Fibroblast of skin of right quadriceps (primary cell): ENCODE data around the gene LPCAT1.
A peak's percentile ranks its signal among the peaks of the same experiment; 100 is the strongest.
"Not testable (repeated sequence)": the region's sequence is repeated elsewhere in the genome, so short reads cannot be mapped to it uniquely, and the experiment has no call there.

Source experiments
- DNase-seq: peaks from one replicate; pipeline ENCODE4 v3.0.0-alpha.2; 2013

LPCAT1 gene

DNA sequence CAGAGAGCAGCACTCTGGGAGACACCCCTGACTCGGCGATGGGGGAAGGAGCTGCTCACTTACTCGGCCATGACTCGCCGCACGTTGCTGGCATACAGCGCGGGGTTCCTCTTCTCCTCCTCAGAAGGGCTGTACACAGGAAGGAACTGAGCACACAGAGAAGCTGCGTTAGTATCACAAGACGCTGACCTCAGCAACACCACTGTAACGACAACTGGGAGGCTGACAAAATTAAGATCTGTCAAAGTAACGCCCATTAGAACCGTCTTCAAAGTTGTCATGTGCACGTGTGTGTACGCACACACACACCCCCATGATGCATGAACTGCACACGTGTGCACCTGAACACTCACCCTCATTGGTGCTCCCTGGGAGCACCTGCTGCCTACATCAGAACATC, 46.4 kb downstream of the LPCAT1 start:
- peak; percentile 36 for DNase-seq

GRCh38 chr5:1476967-1477310, 46.8 kb downstream of the LPCAT1 start:
- DNase-seq, result no peak

- DNase-seq, result no peak
These were observed 47.4 kb downstream of the LPCAT1 start for GRCh38 chr5:1476181-1476966.

DNA sequence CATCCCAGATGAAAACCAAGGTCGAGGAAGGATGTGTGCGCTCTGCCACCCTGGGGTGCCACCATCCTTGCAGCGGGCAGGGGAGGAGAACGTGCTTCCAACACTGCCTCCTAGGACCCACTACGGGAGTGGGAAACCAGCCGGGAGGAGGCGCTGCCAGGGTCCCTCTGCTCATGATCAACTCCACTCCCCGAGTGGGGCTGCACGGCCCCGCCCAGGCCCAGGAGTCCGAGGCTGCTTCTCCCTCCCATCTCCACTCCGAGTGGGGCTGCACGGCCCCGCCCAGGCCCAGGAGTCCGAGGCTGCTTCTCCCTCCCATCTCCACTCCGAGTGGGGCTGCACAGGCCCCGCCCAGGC, 48.2 kb downstream of the LPCAT1 start:
- DNase-seq, result not testable (repeated sequence)

- no peak for DNase-seq
These were observed 48.8 kb downstream of the LPCAT1 start for GRCh38 chr5:1474866-1475543.

GRCh38 chr5:1474183-1474839, 49.4 kb downstream of the LPCAT1 start:
- no peak for DNase-seq

DNA sequence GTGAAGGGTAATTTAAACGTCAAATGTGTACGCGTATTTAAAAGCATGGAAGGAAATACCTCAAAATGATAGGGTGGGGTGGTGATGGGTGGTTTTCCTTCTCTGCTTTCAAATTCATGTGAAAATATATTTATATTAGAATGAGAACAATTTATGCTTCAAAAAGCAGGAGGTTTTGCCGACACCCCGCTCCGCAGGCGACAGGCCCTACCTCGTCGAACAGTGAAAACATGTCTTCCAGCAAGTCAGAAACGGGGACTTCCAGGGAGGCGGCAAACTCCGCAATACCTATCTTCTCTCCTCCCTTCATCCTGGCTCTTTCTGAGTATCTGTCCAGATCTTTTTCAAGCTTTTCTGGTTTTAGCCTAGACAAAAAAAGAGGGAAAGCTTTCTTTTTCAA, 50.0 kb downstream of the LPCAT1 start:
- DNase-seq, result no peak

DNA sequence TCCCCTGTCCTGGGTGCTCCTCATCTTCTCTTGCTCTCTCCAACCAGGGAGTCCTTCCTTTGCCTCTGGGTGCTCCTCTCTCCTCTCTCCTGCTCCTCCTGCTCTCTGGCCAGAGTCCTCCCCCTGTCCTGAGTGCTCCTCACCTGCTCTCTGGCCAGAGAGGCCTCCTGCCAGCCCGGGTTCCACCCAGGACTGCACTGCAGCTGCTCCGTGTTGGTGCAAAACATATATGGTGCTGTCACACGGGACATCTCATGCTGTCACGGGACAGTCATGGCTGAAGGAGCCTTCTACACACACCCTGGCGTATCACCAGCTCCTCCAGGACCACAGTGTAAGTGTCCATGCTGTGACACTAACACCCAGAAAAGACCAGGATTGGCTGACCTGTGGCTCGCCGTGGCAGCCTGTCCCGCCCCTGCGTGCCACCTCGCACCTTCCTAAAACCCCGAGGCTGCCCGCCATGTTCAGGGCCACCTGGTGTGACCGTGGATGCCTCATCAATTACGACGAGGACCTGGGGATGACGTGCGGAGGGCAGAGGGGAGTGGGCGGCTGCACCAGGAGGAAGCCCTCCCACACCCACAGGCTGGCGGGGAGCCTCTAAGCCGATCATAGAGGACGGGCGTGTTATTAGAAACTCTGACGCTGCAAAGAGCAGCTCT, 50.7 kb downstream of the LPCAT1 start:
- DNase-seq, result no peak

DNA sequence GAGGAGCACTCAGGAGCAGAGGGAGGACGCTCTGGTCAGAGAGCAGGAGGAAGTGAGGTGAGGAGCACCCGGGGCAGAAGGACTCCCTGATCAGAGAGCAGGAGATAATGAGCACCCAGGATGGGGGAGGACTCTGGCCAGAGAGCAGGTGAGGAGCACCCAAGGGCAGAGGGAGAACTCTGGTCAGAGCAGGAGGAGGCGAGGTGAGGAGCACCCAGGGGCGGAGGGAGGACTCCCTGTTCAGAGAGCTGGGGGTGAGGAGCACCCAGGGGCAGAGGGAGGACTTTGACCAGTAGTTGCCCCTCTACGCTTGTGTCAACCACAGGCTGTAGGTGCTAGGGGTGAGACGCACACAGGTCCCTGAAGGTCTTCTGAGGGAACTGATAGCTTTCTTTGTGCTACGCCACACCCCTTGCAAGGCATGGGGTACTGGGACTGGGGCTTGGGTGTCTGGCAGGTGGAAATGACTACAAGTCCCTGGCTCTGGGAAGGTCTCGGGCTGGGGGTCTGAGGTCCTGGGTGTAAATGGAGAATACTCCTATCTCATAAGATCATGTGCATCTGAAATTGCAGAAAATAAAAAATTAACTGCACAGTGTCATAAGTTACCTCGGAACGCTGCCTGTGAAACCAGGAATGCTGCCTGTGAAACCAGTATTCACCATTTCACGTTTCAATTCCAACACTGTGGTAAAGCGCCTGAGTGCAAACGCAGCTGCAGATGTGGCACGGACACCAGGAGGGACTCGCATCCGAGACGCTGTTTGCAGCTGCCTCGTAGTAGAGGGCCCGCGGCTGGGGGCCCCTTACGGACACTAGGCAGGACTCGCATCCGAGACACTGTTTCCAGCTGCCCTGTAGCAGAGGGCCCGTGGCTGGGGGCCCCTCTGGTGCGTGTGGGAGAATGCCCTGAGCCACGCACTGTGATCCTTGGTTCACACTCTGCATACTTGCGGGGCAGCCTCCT, 51.5 kb downstream of the LPCAT1 start:
- DNase-seq, result no peak

DNA sequence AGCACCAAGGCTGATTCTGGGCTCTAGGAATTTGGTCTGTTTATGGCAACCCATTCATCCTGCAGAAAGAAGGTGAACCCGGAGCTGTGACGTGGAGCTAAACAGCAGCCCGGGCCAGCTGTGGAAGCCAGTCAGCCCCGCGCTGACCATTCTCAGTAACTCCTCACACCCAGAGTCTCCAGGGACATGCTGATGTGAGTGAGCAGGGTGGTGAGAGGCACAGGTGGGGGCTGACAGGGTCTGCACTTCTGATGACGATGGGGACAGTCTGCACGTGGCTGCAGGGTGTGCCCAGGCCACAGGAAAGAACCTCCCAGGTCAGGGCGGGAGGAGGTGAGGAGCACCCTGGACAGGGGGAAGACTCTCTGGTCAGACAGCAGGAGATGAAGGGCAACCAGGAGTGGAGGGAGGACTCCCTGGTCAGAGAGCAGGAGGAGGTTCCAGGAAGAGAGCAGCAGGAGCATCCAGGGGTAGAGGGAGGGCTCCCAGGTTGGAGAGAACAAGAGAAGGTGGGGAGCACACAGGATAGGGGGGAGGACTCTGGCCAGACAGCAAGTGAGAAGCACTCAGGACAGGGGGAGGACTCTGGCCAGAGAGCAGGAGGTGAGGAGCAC, 52.4 kb downstream of the LPCAT1 start:
- no peak for DNase-seq

- no peak for DNase-seq
These were observed 53.0 kb downstream of the LPCAT1 start for GRCh38 chr5:1470762-1471211.

DNA sequence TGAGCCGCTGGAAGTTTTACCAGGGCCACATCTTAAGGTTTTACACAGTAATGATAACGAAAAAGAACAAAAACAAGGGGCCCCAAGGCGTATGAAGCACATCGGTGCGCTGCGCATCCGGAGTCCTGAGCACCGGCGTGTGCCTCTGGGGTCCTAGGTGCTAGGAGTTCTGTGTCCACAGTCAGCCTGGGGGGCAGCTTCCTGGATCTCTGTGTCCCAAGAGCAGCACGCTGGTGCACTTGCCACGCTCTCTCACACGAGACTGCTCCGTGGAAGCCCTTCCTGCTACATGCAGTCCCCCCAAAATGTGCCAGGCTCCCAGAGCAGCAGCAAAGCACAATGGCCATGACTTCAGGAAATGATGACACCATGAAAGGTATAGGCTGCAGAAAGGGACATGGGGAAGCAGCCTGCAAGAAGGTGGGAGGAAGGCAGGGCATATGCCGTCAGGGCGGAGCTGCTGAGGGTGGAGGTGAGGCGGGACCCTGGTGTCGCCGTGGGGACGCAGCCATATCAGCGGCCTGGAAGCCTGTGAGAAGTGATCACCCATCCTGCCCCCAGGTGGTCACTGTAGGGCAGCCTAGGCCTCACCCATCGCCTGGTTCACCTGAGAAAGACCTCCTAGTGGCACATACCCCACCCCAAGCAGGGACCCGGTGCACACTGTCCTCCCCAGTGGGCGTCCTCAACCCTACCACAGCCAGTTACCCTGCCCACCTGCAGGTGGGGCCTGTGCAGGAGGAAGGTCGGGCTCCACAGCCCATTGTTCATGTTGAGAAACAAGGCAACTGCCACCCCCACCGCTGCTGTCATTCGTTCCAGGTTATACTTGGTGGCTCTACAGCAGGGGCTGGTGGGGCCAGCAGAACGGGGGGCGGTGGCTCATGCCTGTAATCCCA, 54.9 kb downstream of the LPCAT1 start:
- DNase-seq, result no peak

DNA sequence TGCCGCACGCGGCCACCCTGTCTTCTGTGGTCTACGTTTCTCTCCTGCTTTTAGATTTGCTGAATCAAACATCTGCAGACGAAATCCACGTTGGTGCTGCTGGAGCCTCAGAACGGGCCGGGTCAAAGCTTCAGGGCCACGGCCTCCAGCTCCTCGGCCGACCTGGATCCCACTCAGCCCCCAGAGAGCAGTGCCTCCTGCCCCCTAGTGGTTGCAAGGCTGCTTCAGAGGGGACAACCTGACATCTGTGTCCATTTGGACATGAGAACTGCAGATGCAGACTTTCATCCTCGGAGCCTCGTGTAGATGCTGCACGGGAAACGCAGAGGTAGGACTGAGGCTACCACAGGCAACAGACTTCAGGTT, 55.5 kb downstream of the LPCAT1 start:
- no peak for DNase-seq

DNA sequence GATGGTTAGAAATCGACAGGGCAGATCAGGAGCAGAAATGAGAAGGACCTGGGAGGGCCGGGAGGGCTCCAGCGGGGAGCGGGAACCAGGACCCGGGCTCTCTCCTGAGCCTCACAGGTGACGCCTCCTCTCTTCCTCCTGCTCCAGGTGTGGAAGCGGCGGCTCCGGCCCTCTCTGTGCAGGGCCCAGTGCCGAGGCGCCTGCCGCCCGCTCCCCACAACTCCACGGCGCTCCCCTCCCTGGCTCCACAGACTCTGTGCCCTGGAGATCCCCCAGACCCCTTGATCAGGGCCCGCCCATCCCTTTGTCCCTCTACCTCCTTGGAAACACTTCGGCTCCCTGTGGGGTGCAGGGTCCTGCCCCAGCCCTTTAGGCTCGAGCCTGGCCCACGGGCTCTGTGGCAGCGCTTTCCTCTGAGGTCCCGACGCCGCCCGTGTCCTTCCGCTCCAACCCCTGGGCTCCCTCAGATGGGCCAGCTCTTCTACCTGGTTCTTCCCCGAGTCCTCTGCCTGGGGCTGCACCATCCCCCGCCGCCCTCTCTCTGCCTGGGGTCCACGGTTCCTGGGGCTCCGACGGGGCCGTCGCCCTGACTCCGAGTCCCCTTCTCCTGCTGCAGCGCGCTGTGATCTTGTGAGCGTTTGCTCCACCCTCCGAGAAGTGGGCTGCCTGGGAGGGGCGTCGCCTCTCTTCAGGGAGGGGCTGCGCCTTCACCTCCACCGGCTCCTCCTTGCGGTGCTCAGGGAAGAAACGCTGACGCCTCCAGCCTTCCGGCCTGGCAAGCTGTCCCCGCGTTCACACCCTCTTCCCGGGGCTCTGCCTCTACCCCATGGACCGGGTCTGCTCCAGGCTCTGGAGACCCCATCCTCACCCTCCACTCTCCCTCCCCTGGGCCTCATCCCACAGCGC, 56.2 kb downstream of the LPCAT1 start:
- no peak for DNase-seq

DNA sequence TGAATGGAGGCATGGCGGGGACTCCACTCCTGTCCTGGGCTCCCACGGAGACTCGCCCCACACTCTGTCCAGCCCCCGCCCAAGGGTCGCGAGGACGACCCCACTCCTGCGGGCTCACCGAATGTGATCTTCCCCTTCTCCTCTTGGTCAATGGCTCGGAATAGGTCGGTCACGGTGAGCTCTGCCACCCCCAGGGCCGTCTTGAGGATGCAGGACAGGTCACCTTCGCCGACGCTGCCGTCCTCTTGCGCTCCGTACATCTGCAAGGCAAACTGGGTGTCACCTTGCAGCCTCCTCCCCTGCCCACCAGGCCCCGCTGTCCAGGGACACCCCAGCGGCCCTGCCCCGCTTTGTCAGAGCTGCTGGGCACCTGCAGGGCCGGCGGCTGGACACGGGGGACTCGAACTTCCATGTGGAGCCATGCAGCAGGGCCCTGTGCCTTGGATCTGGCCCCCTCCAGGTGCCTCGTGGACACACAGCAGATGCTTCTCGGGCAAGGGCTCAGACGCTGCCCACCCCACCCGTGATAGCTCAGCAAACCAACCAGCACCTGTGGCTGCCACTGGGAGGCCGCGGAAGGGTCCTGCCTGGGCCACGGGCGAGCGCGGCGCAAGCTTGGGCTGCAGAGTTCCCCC, 57.0 kb downstream of the LPCAT1 start:
- DNase-seq, result no peak

DNA sequence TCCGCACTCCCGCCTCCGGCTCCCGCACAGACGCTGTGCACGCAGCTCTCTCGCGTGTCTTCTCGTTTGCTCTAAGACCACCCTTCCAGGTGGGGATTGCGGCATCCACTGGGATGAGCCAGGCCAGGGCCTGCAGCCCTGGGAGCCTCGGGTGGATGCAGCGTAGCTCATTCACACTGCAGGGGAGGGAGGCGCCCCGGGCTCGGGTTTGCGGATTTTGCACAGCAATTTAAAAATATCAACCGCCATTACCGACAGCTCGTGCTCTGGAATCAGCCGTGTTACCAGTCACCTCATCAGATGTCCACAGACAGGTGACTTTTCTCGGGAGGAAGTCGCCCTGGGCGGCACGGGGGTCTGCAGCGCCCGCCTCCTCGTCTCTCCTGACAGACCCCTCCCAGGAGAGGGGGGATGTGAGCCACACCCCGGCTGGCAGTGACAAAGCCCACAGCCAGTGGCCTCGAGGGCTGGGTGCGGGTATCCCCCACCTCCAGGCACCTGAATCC, 57.7 kb downstream of the LPCAT1 start:
- DNase-seq, result no peak

DNA sequence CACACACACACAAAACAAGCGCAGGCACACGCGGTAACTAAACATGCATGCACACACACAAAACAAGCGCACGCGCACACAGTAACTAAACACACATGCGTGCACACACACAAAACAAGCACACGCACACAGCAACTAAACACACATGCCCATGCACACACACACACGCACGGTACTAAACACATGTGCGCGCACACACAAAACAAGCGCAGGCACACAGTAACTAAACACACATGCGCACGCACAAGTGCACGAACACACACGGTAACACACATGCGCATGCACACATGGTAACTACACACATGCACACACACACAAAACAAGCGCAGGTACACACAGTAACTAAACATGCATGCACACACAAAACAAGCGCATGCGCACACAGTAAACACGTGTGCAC, 58.6 kb downstream of the LPCAT1 start:
- DNase-seq, result no peak

- no peak for DNase-seq
These were observed 59.2 kb downstream of the LPCAT1 start for GRCh38 chr5:1464511-1464910.

GRCh38 chr5:1464096-1464446, 59.7 kb downstream of the LPCAT1 start:
- no peak for DNase-seq
